ENCODE measurements around the gene GMPR.
"Not testable (repeated sequence)": the region's sequence is repeated elsewhere in the genome, so short reads cannot be mapped to it uniquely, and the experiment has no call there.

The GMPR gene

DNA sequence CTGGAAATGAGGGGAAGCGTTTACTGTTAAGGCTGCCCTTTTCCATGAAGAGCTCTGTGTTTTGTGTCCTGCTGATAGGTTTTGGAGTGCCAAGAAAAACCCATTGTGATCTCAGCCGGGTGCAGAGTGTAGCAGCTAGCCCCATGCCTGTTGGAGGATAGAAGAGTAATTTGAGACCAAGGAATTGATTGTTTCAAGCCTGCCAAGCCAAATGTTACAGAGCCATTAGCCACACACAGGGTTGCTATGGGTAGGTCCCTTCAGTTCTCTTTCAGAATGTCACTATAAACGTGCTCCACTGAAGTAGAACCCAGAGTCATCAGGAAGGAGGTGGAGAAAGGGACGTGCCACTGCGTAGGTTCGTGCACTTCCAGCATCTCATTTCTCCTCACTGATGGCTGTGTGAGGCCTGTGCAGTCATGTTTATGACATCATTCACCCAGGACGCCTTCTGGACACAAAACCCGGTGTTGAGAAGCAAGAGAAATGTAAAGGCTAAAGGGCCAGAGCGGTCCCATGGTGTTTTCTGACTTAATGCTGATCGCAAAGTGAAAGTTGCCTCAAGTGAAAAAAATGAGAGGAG is 6.6 kb downstream of the GMPR start:
- in situ Hi-C loops (cut with HindIII; ENCODE audit: low sequenced_read_pairs) = no loop called here

DNA sequence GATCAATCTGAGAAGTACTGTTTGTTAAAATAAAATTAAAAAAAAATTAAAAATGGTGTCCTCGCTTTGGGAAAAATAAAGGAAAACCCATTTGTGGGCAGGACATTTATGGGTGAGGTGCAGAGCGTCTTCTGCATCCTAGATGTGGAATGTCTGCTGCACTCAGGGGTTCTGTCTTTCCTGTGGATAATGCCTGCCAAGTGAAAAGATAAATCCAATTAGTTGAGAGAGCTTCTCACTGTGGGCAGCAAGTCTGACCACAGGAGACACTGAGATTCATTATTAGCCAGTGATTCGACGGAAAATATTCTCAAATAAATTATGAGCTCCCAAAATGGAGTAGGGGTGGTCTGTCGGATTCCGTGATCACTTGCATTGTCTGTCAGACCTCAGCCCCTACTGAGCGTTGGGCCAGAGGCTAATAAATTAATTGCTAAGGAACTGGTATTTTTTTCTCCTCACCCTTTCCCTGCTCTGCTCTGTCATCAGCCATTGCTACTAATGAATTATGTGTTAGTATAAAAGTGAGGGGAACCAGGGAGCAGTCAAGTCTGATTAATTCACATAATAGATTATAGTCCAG is 10.0 kb downstream of the GMPR start:
- in situ Hi-C loops (cut with HindIII; ENCODE audit: low sequenced_read_pairs) = no loop called here

DNA sequence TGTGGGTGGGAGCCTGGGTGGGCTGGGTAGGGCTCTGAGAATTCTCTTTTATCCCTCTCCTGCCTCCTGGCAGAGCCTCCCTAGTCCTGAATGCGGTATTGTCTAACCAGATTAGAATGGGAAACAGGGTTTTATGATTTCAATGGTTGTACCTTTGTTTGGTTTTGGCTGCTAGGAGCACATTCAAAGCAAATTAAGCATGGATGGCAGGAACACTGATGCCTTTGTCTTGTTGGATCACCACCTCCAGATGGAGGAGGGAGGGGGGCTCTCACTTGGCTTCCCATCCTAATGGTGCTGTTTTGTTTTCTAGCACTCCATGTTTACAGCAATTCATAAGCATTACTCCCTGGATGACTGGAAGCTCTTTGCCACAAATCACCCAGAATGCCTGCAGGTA is 11.6 kb downstream of the GMPR start:
- in situ Hi-C loops (cut with HindIII; ENCODE audit: low sequenced_read_pairs) = no loop called here

DNA sequence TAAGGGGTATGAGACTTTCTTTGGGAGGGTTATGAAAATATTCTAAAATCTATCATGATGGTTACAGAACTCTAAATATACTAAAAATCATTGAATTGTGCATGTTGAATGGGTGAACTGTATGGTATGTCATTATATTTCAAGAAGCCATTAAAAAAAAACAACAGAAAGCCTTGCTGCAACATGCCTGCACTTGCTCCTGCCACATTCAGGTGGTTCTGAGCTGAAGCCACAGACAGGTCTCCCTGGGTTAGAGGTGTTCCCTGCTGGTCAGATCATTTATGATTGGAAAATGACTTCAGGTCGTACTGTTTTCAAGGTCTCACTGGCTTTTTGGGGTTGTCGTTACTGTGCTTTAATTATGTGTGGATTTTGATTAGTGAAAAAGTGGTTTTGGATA is 13.3 kb downstream of the GMPR start:
- in situ Hi-C loops (cut with HindIII; ENCODE audit: low sequenced_read_pairs) = no loop called here

DNA sequence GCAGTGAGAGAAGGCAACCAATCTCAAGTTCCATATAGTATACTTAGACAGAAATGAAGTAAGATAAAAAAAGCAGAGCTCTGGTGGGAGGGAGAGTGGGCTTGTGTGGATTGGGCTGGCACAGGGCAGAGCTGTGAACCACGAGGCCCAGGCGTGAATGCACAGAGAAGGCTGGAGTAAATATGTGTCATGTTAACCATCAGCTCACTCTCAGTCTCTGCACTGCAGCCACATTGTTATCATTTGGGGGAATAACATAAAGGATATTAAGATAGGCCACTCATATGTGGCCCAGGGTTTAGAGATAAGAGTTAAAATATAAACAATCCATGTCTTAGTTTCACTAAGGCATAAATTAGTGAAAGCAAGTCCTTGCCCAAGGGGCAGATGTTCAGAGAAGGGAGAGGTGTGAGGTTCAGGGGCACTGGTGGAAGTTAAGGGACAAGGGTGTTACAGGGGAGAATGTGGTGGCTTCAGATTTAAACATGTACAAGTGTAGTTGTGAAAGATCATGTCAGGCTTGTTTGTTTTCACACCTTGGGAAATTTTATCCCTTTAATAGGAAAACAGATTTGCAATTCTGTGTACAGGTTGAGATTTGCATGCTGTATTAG is 14.4 kb downstream of the GMPR start:
- in situ Hi-C loops (cut with HindIII; ENCODE audit: low sequenced_read_pairs) = no loop called here

DNA sequence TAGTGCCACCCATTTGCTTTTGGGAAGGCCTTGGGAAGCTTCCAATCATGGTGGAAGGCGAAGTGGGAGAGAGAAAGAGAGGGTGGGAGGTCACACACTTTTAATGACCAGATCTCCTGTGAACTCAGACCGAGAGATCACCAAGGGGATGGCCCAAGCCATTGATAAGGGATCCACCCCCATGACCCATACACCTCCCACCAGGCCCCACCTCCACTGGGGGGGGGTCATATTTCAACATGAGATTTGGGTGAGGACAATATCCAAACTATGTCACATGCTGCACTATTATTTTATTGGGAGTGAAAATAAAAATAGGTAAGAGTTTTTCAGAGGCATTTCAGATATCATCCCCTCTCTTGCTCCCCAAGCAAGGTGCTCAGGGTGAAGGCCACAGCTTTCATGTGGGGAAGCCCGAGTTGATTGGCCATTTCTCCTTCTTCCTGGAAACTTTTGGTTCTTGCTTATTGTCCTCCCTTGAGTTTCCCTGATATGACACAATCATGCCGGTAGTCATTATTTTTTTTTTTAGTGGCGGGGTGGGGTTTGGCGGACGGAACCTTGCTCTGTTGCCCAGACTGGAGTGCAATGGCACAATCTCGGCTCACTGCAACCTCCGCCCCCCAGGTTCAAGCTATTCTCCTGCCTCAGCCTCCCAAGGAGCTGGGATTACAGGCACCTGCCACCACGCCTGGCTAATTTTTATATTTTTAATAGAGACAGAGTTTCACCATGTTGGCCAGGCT is 15.2 kb downstream of the GMPR start:
- in situ Hi-C loops (cut with HindIII; ENCODE audit: low sequenced_read_pairs) = no loop called here

DNA sequence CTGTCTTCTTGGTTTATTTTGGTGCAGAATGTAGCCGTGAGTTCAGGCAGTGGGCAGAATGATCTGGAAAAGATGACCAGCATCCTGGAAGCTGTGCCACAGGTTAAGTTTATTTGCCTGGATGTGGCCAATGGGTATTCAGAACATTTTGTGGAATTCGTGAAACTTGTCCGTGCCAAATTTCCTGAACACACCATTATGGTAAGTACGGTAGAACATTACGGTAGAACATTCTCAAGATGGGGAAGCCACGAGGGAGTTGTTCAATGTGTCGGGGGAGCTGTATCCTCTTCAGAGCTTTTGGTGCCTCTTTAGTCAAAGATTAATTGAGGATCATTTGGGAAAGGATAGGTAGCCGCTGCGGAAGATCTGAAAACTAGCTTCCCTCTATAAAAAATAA is 16.1 kb downstream of the GMPR start:
- in situ Hi-C loops (cut with HindIII; ENCODE audit: low sequenced_read_pairs) = no loop called here

DNA sequence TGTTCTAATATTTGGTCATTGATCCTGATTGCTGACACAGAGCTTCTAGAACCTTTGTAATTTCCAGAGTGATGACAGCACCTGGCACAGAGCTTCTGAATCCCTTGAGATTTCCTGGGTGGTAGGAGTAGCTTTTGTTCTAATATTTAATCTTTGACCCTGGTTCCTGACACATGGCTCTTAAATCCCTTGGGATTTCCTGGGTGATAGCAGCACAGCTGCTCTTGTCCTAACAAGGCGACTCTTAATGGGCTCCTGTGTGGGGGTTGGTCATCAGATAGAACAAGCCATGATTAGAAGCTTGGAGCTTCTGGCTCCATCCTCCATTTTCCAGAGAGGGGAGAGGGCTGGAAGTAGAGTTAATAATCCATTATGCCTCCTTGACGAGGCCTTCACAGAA is 18.4 kb downstream of the GMPR start:
- in situ Hi-C loops (cut with HindIII; ENCODE audit: low sequenced_read_pairs) = no loop called here

DNA sequence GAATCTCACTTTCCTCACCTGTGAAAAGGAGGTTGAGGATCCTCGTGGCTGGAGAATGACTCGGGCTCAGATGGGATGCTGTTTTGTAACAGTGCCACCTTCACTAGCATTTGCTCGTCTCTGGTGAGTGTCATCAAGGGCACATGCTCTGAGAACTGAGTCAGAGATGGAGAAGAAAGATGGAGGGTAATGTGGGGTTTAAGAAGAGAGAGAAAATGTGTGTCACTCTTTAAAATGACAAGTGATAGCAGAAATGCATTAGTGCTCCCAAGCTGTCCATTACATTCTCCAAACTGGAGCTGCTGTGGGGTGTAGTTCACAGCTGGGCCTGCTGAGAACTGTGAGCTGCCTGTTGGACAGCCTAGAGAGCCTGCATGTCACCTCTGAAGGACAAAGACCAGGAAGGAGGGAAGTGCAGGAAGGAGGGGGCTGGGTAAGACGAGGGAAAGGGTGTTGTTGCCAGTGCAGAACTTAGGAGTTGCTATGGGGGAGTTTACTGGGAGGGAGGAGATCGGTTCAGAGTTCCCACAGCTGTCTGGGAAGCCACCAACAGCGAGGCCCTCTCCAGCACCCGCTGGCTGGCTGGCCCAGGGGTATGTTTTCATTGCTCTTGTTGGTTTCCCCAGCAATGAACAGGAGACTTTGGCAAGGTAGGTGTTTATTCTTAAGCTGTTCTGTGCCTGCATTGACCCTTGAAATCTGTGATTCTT is 19.8 kb downstream of the GMPR start:
- in situ Hi-C loops (cut with HindIII; ENCODE audit: low sequenced_read_pairs) = no loop called here

DNA sequence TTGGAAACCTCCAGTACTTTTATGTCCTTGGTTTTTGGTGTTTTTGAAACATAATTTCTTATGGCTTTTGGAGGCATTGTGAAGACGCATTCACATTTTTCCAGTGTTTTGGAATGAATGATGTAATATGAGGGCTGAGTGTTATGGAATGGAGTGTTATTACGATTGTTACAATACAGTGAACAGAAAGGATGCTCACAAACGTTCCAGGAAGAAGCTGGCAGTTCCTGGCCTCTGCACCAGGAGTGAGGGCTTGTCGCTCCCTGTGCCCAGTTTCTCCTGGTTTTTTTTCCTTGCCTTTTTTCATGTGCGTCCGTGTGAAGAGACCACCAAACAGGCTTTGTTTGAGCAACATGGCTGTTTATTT is 20.3 kb downstream of the GMPR start:
- in situ Hi-C loops (cut with HindIII; ENCODE audit: low sequenced_read_pairs) = no loop called here

DNA sequence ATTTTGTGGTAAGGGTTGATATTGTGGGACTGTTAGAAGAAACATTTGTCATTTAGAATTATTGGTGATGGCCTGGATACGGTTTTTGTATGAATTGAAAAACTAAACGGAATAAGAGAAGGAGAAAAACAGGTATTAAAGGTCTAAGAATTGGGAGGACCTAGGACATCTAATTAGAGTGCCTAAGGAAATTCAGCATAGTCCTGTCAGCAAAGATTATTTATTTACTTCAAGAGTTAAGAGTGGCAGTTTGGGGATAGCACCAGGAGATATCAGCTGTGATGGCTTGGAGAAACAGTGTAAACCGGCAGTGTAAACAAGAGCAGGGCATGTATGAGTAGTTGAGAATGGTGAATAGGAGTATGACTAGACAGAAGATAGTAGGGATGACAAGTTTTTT is 21.2 kb downstream of the GMPR start:
- in situ Hi-C loops (cut with HindIII; ENCODE audit: low sequenced_read_pairs) = not testable (repeated sequence)

DNA sequence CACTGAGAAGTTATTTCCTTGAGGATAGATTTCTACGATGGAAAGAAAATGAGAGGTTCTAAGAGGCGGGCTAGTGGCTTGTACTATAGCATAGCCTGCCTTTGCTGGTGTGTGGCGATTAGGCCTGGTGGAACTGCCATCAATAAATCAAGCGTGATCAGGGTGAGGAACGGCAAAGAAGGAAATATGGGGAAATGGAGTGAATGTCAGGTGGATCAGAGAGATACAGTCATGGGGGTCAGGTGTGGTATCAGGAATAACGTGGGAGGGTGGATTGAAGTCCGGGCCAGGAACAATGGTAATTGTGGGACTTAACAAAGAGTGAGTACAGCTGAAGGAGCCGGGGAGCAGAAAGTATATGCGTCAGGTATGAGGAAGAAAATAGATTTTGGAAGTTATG is 22.2 kb downstream of the GMPR start:
- in situ Hi-C loops (cut with HindIII; ENCODE audit: low sequenced_read_pairs) = not testable (repeated sequence)

DNA sequence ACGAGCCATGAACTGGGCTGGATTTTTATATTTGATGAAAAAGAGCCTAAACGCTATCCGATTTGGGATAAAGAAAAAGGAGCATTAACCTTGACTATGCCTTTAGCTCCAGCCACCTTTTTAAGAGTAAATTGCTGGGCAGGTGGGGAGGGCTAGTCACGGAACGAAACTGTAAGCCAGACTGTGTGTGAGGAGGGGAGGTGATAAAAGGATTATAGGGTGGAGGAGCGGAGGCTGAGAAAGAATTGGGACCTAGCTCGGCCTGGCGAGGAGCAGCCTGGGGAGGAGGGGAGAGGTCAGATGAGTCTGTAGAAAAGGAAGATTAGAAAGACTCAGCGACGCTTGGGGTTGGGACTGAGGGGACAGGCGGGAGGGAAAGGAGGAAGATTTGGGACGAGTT is 24.4 kb downstream of the GMPR start:
- in situ Hi-C loops (cut with HindIII; ENCODE audit: low sequenced_read_pairs) = not testable (repeated sequence)

DNA sequence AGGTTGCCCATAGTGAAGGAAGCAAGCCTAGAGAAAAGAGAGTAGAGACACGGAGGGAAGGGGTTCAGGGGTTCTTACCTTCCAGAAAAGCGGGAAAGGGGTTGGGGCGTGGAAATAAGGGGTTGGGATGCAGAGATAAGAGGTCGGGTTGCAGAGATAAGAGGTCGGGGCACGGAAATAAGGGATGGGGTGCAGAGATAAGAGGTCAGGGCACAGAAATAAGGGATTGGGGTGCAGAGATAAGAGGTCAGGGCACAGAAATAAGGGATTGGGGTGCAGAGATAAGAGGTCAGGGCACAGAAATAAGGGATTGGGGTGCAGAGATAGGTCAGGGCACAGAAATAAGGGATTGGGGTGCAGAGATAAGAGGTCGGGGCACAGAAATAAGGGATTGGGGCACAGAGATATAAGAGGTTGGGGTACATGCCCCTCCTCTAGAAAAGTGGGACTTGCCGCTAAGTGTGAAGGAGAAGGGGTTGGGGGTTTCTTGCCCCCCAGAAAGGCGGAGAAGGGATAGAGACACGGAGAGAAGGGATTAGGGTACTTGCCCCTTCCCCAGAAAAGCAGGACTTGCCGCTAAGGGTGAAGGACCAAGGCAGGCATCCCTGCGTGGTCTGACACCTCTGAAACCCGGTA is 25.2 kb downstream of the GMPR start:
- in situ Hi-C loops (cut with HindIII; ENCODE audit: low sequenced_read_pairs) = not testable (repeated sequence)

DNA sequence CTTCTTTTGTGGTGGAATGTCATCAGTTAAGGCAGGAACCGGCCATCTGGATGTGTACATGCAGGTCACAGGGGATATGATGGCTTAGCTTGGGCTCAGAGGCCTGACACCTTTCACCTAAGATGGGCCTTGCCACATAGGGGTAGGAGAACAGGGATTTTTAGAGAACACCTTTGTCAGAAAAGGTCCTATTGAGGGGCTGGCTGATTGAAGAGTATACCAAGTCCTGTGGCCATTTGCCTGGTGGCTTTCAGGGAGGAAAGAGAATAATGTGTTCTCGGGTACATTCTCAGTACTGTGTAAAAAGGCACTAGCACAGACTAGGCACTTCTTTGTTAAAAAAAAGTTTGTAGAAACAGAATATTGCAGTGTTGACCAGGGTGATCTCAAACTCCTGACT is 26.4 kb downstream of the GMPR start:
- in situ Hi-C loops (cut with HindIII; ENCODE audit: low sequenced_read_pairs) = no loop called here

DNA sequence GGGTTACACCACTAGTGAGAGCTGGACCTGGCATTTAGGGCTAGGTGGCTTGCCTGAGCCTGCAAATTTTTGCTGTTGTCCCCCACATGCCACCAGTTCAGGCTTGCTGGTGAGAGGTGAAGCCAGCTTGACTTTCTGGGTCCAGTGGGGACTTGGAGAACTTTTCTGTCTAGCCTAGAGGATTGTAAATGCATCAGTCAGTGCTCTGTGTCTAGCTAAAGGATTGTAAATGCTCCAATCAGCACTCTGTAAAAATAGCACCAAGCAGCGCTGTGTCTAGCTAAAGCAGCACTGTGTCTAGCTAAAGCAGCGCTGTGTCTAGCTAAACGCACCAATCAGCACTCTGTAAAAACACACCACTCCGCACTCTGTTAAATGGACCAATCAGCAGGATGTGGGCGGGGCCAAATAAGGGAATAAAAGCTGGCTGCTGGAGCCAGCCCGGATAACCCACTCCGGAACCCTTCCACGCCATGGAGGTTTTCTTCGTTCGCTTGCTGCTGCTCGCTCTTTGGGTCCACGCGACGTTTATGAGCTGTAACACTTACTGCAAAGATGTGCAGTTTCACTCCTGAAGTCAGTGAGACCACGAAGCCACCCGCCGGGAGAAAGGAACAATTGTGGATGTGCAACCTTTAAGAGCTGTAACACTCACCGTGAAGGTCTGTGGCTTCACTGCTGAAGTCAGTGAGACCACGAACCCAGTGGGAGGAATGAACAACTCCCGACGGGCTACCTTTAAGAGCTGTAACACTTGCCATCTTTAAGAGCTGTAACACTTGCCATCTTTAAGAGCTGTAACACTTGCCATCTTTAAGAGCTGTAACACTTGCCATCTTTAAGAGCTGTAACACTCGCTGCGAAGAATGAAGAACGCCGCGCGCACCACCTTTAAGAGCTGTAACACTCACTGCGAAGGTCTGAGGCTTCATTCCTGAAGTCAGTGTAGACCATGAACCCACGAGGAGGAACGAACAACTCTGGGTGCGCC is 27.3 kb downstream of the GMPR start:
- in situ Hi-C loops (cut with HindIII; ENCODE audit: low sequenced_read_pairs) = no loop called here

DNA sequence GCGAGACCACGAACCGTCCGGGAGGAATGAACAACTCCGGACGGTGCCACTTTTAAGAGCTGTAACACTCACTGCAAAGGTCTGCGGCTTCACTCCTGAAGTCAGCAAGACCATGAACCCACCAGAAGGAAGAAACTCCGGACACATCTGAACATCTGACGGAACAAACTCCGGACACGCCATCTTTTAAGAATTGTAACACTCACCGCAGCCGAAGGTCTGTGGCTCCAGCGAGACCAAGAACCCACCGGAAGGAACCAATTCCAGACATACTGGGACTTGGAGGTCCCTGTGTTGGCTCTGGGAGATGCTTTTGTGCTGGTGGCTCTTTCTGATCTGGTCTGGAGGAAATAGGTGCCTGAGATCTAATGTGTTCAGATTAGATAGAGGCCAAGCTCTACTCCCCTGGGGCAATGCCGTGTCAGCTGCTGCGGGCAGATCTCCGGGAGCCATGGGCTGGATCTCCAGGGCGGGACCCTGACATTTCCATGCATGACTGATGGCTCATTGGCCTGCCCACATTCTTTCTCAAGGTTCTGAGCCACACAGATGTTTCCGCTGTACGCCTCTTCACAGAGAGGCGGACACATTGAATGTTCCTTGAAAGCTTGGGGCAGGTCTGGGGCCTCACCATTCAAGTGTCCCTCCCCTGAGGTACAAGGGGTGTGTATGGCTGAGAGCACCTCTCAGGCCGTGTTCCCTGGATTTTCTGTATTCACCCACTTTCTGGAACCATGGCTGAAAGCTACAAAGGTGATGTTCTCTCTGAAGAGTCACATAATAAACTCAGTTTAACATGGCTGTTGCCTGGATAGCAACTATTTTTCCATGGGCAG is 29.3 kb downstream of the GMPR start:
- in situ Hi-C loops (cut with HindIII; ENCODE audit: low sequenced_read_pairs) = no loop called here

DNA sequence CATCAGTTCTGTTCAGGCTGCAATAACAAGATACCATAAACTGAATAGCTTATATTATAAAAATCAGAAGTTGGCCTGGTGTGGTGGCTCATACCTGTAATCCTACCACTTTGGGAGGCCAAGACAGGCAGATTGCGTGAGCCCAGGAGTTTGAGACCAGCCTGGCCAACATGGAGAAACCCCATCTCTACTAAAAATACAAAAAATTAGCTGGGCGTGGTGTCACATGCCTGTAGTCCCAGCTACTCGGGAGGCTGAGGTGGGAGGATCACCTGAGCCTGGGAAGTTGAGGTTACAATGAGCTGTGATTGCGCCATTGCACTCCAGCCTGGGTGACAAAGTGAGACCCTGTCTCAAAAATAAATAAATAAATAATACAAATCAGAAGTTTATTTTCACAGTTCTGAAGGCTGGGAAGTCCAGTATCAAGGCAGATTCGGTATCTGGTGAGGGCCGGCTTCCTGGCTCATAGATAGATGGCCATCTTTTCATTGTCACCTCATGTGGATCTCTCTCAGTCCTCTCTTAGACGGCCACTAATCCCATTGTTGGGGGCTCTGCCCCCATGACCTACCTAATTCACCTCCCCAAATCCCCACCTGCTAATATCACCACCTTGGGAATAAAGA is 31.2 kb downstream of the GMPR start:
- in situ Hi-C loops (cut with HindIII; ENCODE audit: low sequenced_read_pairs) = not testable (repeated sequence)
